ENCODE results near the gene GRIK3. TPM values are rescaled to one million over a fixed set of nuclear protein-coding genes. Genes with fewer than 3 reads are reported as not detected.

The GRIK3 gene
- total and polyA plus RNA-seq, 4 donors = 0.03 to 0.08 (median 0.05) TPM; not detected in 1

DNA sequence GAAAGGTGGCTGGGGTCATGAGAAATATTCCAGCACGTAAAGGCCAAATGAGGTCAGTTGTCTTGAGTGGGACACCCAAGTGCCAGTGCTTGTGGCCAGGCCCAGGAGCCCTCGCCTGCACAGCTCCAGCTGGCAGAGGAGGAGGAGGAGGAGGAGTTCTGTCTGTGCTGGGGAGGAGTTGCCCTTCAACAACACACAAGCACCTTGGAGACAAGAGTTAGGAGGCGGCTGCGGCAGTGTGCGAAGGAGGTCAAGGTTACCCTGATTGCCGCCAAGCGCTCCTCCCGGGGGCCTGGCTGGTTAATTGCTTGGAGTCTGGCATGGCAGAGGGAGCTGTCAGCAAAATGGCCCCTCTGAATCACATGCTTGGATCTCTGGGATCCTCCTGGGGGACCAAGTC lies 45.1 kb downstream of the GRIK3 start:
- 72% methylated on average over 8 of the region's 8 CpGs for WGBS
- DNase-seq (ENCODE audit: low spot score) = no peak
- no peaks in the 10 kb centered on the region for H3K27me3 ChIP-seq (ENCODE audit: control insufficient read depth in 4 of 4, insufficient read depth in 4 of 4, low read length in 3 of 4)

DNA sequence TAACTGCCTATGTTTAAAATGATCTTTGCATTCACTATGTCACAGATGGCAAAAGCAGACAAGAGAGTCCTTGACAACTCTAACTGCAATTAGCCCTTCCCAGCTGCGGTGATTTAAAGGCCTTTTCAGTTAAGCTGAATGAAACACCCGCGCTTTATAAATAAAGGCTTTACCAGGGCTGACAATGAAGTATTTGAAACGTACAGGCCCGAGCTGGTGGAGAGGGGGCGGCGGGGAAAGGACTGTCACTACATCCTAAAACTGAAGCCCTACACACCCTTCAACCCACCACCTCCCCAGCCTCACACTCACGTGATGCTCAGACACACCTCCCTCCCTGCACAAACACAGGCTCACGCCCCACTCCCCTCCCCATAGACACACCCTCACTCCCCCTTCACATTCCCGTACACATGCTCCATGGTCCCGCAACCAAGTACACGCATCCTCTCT lies 45.5 kb downstream of the GRIK3 start:
- Histone ChIP-seq H3K4me3 (ENCODE audit: low read depth in 1 of 3, low read length in 3 of 3) (no peak overlapping the region), H3K36me3 (ENCODE audit: control insufficient read depth in 4 of 4, insufficient read depth in 3 of 4, low read depth in 1 of 4, low read length in 3 of 4) (no peaks in the 10 kb centered on the region), H3K9me3 (ENCODE audit: control insufficient read depth in 4 of 4, low read length in 3 of 4) (no peaks in the 10 kb centered on the region), H3K9ac (ENCODE audit: low read depth in 1 of 2, low read length in 2 of 2) (no peak overlapping the region), H3K27me3 (ENCODE audit: control insufficient read depth in 4 of 4, insufficient read depth in 4 of 4, low read length in 3 of 4) (no peaks in the 10 kb centered on the region), H3K4me1 (ENCODE audit: control insufficient read depth in 4 of 4, insufficient read depth in 4 of 4, low read length in 3 of 4) (no peaks in the 10 kb centered on the region), H3K27ac (ENCODE audit: low read depth in 1 of 2, low read length in 2 of 2) (no peak overlapping the region)
- no peak for DNase-seq (ENCODE audit: low spot score)
- 70% methylated on average over 12 of the region's 12 CpGs for WGBS
- TF ChIP-seq FOXA1 (IDR thresholded peaks at IDR 0.05) (no peak), RXRA (IDR thresholded peaks at IDR 0.05) (no peak), FOXA2 (IDR thresholded peaks at IDR 0.05) (no peak), TAF1 (conservative IDR thresholded peaks at IDR 0.05) (no peak), ZBTB33 (IDR thresholded peaks at IDR 0.05) (no peak), YY1 (IDR thresholded peaks at IDR 0.05) (no peak), HNF4G (IDR thresholded peaks at IDR 0.05) (no peak), RAD21 (IDR thresholded peaks at IDR 0.05) (no peak), JUND (IDR thresholded peaks at IDR 0.05) (no peak), SP1 (IDR thresholded peaks at IDR 0.05) (no peak), HNF4A (conservative IDR thresholded peaks at IDR 0.05) (no peak), GABPA (IDR thresholded peaks at IDR 0.05 in 1 of 2, conservative IDR thresholded peaks at IDR 0.05 in 1 of 2) (no peak)
- TF ChIP-seq, protein P1, sequence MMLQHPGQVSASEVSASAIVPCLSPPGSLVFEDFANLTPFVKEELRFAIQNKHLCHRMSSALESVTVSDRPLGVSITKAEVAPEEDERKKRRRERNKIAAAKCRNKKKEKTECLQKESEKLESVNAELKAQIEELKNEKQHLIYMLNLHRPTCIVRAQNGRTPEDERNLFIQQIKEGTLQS (IDR thresholded peaks at IDR 0.05) = no peak
- TF ChIP-seq, protein P2, sequence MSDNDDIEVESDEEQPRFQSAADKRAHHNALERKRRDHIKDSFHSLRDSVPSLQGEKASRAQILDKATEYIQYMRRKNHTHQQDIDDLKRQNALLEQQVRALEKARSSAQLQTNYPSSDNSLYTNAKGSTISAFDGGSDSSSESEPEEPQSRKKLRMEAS (IDR thresholded peaks at IDR 0.05) = no peak
- TF ChIP-seq, protein P3, sequence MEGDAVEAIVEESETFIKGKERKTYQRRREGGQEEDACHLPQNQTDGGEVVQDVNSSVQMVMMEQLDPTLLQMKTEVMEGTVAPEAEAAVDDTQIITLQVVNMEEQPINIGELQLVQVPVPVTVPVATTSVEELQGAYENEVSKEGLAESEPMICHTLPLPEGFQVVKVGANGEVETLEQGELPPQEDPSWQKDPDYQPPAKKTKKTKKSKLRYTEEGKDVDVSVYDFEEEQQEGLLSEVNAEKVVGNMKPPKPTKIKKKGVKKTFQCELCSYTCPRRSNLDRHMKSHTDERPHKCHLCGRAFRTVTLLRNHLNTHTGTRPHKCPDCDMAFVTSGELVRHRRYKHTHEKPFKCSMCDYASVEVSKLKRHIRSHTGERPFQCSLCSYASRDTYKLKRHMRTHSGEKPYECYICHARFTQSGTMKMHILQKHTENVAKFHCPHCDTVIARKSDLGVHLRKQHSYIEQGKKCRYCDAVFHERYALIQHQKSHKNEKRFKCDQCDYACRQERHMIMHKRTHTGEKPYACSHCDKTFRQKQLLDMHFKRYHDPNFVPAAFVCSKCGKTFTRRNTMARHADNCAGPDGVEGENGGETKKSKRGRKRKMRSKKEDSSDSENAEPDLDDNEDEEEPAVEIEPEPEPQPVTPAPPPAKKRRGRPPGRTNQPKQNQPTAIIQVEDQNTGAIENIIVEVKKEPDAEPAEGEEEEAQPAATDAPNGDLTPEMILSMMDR (IDR thresholded peaks at IDR 0.05; ENCODE audit: low read depth, low read length, missing input control) = no peak

More for the DNA sequence above, 45.1 kb downstream of the GRIK3 start:
- H3K36me3 ChIP-seq (ENCODE audit: control insufficient read depth in 4 of 4, insufficient read depth in 3 of 4, low read depth in 1 of 4, low read length in 3 of 4) = no peaks in the 10 kb centered on the region
- H3K9ac ChIP-seq (ENCODE audit: low read depth in 1 of 2, low read length in 2 of 2) = no peak overlapping the region
- no peak overlapping the region for H3K27ac ChIP-seq (ENCODE audit: low read depth in 1 of 2, low read length in 2 of 2)
- H3K4me3 ChIP-seq (ENCODE audit: low read depth in 1 of 3, low read length in 3 of 3) = no peak overlapping the region
- H3K4me1 ChIP-seq (ENCODE audit: control insufficient read depth in 4 of 4, insufficient read depth in 4 of 4, low read length in 3 of 4) = no peaks in the 10 kb centered on the region
- no peaks in the 10 kb centered on the region for H3K9me3 ChIP-seq (ENCODE audit: control insufficient read depth in 4 of 4, low read length in 3 of 4)
- TF ChIP-seq YY1 (IDR thresholded peaks at IDR 0.05) (no peak), NR2F2 (IDR thresholded peaks at IDR 0.05) (no peak), RAD21 (IDR thresholded peaks at IDR 0.05) (no peak), SP1 (IDR thresholded peaks at IDR 0.05) (no peak), TAF1 (conservative IDR thresholded peaks at IDR 0.05) (no peak), HNF4A (conservative IDR thresholded peaks at IDR 0.05) (no peak), ZBTB33 (IDR thresholded peaks at IDR 0.05) (no peak), FOXA2 (IDR thresholded peaks at IDR 0.05) (no peak), RXRA (IDR thresholded peaks at IDR 0.05) (no peak), JUND (IDR thresholded peaks at IDR 0.05) (no peak), EGR1 (IDR thresholded peaks at IDR 0.05; ENCODE audit: low read depth in 2 of 2) (no peak)
- TF ChIP-seq, protein P3 (IDR thresholded peaks at IDR 0.05; ENCODE audit: low read depth, low read length, missing input control) = no peak
- TF ChIP-seq, protein P2 (IDR thresholded peaks at IDR 0.05) = no peak
- TF ChIP-seq, protein P1 (IDR thresholded peaks at IDR 0.05) = no peak

Measured in liver (tissue), 9 donors.